ENCODE results near the gene FARSB.

The FARSB gene

GRCh38 chr2:222673273-222673672 lies 17.4 kb upstream of the FARSB start:
- TF ChIP-seq CTCF (IDR thresholded peaks at IDR 0.05; ENCODE audit: low read depth, low read length): no peak
- H3K4me3 ChIP-seq (ENCODE audit: low read depth, low read length): no peak overlapping the region

GRCh38 chr2:222672068-222672401 lies 16.1 kb upstream of the FARSB start:
- TF ChIP-seq CTCF (IDR thresholded peaks at IDR 0.05; ENCODE audit: low read depth, low read length): no peak
- no peak overlapping the region for H3K4me3 ChIP-seq (ENCODE audit: low read depth, low read length)

- TF ChIP-seq CTCF (IDR thresholded peaks at IDR 0.05; ENCODE audit: low read depth, low read length): no peak
- H3K4me3 ChIP-seq (ENCODE audit: low read depth, low read length): no peak within 1 kb of the TSS
Observed at GRCh38 chr2:222671259-222672067, 15.6 kb upstream of the FARSB start, which contains the start of gene MOGAT1. TSS of gene MOGAT1 (plus strand) at chr2:222671658. CDS start at chr2:222671786, 128 bp downstream.

GRCh38 chr2:222670191-222671038 lies 14.5 kb upstream of the FARSB start:
- TF ChIP-seq CTCF (IDR thresholded peaks at IDR 0.05; ENCODE audit: low read depth, low read length): no peak
- no peak overlapping the region for H3K4me3 ChIP-seq (ENCODE audit: low read depth, low read length)

GRCh38 chr2:222669353-222669752 lies 13.5 kb upstream of the FARSB start:
- H3K4me3 ChIP-seq (ENCODE audit: low read depth, low read length): no peak overlapping the region
- no peak for TF ChIP-seq CTCF (IDR thresholded peaks at IDR 0.05; ENCODE audit: low read depth, low read length)

- no peak for TF ChIP-seq CTCF (IDR thresholded peaks at IDR 0.05; ENCODE audit: low read depth, low read length)
- no peak overlapping the region for H3K4me3 ChIP-seq (ENCODE audit: low read depth, low read length)
Observed at GRCh38 chr2:222668494-222669154, 12.7 kb upstream of the FARSB start.

All from WI38 (cell line).